HepG2 (cell line): Measurements from ENCODE around the gene VPS37B. TPM values are rescaled to one million over a fixed set of nuclear protein-coding genes. Genes with fewer than 3 reads are reported as not detected.

Experiments
- ASH2L ChIP-seq: fragments of 300-600, 200-600 bp; sonication (generic); IDR thresholded peaks from 2 replicates; pipeline ENCODE4 v1.7.0; 2017; ENCODE audit warnings: low read depth, mild to moderate bottlenecking, moderate library complexity, mixed read lengths, low read length; ENCODE audit not compliant: insufficient read length
- FOXO1 ChIP-seq: sonication (generic); formaldehyde crosslinking; IDR thresholded peaks from 2 replicates; pipeline ENCODE4 v1.4.0; 2020; ENCODE audit warnings: missing genetic modification reagents
- GLI4 ChIP-seq: sonication (generic); formaldehyde crosslinking; IDR thresholded peaks from 2 replicates; pipeline ENCODE4 v1.5.1; 2020; ENCODE audit warnings: missing genetic modification reagents, mild to moderate bottlenecking, moderate library complexity, borderline replicate concordance
- HNRNPLL ChIP-seq: fragments of 200-400 bp; formaldehyde crosslinking; IDR thresholded peaks from 2 replicates; pipeline ENCODE4 v1.6.1; 2017; ENCODE audit warnings: mild to moderate bottlenecking, low read depth, low read length; ENCODE audit not compliant: poor library complexity, severe bottlenecking
- KDM5B ChIP-seq: sonication (generic); formaldehyde crosslinking; IDR thresholded peaks from 2 replicates; pipeline ENCODE4 v1.4.0; 2020; ENCODE audit warnings: missing genetic modification reagents, mild to moderate bottlenecking, borderline replicate concordance
- KLF16 ChIP-seq, 2 experiments: sonication (generic) in 1 of 2; formaldehyde crosslinking in 1 of 2; IDR thresholded peaks; 2 replicates each; pipeline versions ENCODE4 v1.6.1 to v1.8.0; 2016 to 2023; ENCODE audit warnings: missing genetic modification reagents in 2 of 2, missing compliant biosample characterization in 1 of 2
- KMT2A ChIP-seq: sonication (generic); formaldehyde crosslinking; IDR thresholded peaks from 2 replicates; pipeline ENCODE4 v1.4.0; 2020; ENCODE audit warnings: missing genetic modification reagents
- NCOA1 ChIP-seq: sonication (generic); formaldehyde crosslinking; IDR thresholded peaks from 2 replicates; pipeline ENCODE4 v1.9.0; 2021; ENCODE audit warnings: missing genetic modification reagents
- PHF5A ChIP-seq: IDR thresholded peaks from one replicate; pipeline ENCODE4 v1.6.1; 2018; ENCODE audit warnings: low read depth, missing genetic modification reagents; ENCODE audit not compliant: unreplicated experiment
- RAD21 ChIP-seq: fragments of 450-650 bp; formaldehyde crosslinking; IDR thresholded peaks from 2 replicates; pipeline ENCODE4 v1.5.0; 2020; ENCODE audit warnings: mild to moderate bottlenecking
- RELA ChIP-seq: sonication (generic); formaldehyde crosslinking; IDR thresholded peaks from 2 replicates; pipeline ENCODE4 v1.4.0; 2020; ENCODE audit warnings: missing genetic modification reagents
- RFXAP ChIP-seq: sonication (generic); formaldehyde crosslinking; IDR thresholded peaks from 2 replicates; pipeline ENCODE4 v1.4.0; 2020; ENCODE audit warnings: missing genetic modification reagents, borderline replicate concordance
- SNRNP70 ChIP-seq: fragments of 200-400 bp; formaldehyde crosslinking; IDR thresholded peaks from 2 replicates; pipeline ENCODE4 v1.6.1; 2017; ENCODE audit warnings: mild to moderate bottlenecking, low read depth, low read length, moderate library complexity
- SYNCRIP ChIP-seq: fragments of 200-400 bp; formaldehyde crosslinking; IDR thresholded peaks from 2 replicates; pipeline ENCODE4 v1.6.1; 2018; ENCODE audit warnings: mild to moderate bottlenecking, low read depth, low read length; ENCODE audit not compliant: insufficient read depth
- ZNF326 ChIP-seq: sonication (generic); formaldehyde crosslinking; IDR thresholded peaks from 2 replicates; pipeline ENCODE4 v1.4.0; 2020; ENCODE audit warnings: missing genetic modification reagents, borderline replicate concordance
- ZNF350 ChIP-seq: sonication (generic); formaldehyde crosslinking; IDR thresholded peaks from 2 replicates; pipeline ENCODE4 v1.4.0; 2020; ENCODE audit warnings: mild to moderate bottlenecking, low read depth, missing genetic modification reagents, borderline replicate concordance
- ZNF383 ChIP-seq: sonication (generic); formaldehyde crosslinking; IDR thresholded peaks from 2 replicates; pipeline ENCODE4 v1.4.0; 2020; ENCODE audit warnings: missing genetic modification reagents, mild to moderate bottlenecking, borderline replicate concordance
- ZSCAN9 ChIP-seq: IDR thresholded peaks from 2 replicates; pipeline ENCODE4 v1.6.1; 2016; ENCODE audit warnings: borderline replicate concordance
- polyA plus RNA-seq, 8 experiments: library from polyadenylated mRNA; depleted of rRNA in 3 of 8; stranded (reverse) in 7 of 8; unstranded in 1 of 8; fragments of >200 nt; fragmentation: Illumina TruSeq in 4 of 8; extraction: Trizol in 4 of 8; gene quantifications; 2 replicates each; pipeline versions ENCODE4 v1.2.1 to v1.2.3, GENCODE V29; 2011 to 2016; ENCODE audit warnings: low read depth in 4 of 8, missing spikeins in 1 of 8, mixed read lengths in 1 of 8; ENCODE audit not compliant: insufficient read depth in 1 of 8
- total RNA-seq, 5 experiments: library from RNA; depleted of rRNA; stranded (reverse); fragments of >200 nt; fragmentation: Illumina TruSeq; extraction: Trizol; gene quantifications; 2 replicates each; pipeline ENCODE4 v1.2.3, GENCODE V29; 2016; ENCODE audit warnings: low read depth in 1 of 5
- TF ChIP-seq, protein P1 (sequence below): sonication (generic); formaldehyde crosslinking; conservative IDR thresholded peaks from 2 replicates; pipeline ENCODE4 v1.4.0; 2020; ENCODE audit warnings: missing genetic modification reagents
- TF ChIP-seq, protein P2 (sequence below): sonication (generic); formaldehyde crosslinking; IDR thresholded peaks from 2 replicates; pipeline ENCODE4 v1.4.0; 2020; ENCODE audit warnings: missing genetic modification reagents, borderline replicate concordance
- TF ChIP-seq, protein P3 (sequence below): sonication (generic); formaldehyde crosslinking; IDR thresholded peaks from 2 replicates; pipeline ENCODE4 v1.4.0; 2020; ENCODE audit warnings: missing genetic modification reagents
- TF ChIP-seq, protein P4 (sequence below): sonication (generic); formaldehyde crosslinking; IDR thresholded peaks from 2 replicates; pipeline ENCODE4 v1.4.0; 2020; ENCODE audit warnings: low read depth, mild to moderate bottlenecking, missing genetic modification reagents

Gene VPS37B
- total and polyA plus RNA-seq, 2 of the 13 experiments (the other 11 are each of a cell fraction or from before 2014, with no cell fraction given): 4.6 to 5.3 TPM

DNA sequence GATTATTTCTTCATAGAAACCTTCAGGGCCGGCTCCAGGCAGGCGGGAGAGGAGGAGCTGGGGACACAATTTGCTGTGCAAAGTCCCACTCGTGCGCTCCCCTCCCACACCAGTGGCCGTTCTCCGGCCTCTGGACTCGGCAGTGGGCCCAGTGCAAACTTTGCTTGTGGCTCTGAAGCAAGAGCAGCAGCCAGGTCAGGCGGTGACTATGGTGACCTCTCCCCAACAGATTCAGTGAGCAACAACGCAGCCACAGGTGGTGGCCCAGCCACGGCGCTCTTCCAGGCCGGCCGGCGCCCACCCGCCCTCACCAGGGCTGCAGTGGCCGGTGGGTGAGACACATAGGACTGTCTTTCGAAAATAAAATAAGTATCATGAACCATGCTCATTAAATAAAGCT lies 29.5 kb downstream of the VPS37B start (continued):
- TF ChIP-seq, protein P1, sequence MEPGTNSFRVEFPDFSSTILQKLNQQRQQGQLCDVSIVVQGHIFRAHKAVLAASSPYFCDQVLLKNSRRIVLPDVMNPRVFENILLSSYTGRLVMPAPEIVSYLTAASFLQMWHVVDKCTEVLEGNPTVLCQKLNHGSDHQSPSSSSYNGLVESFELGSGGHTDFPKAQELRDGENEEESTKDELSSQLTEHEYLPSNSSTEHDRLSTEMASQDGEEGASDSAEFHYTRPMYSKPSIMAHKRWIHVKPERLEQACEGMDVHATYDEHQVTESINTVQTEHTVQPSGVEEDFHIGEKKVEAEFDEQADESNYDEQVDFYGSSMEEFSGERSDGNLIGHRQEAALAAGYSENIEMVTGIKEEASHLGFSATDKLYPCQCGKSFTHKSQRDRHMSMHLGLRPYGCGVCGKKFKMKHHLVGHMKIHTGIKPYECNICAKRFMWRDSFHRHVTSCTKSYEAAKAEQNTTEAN (CRISPR knock-in tag): no peak
- TF ChIP-seq RAD21 (no peak), SNRNP70 (no peak), GLI4 (CRISPR knock-in tag) (no peak), ZSCAN9 (CRISPR knock-in tag) (no peak), NCOA1 (CRISPR knock-in tag) (no peak), KDM5B (CRISPR knock-in tag) (no peak), PHF5A (CRISPR knock-in tag) (no peak), RELA (CRISPR knock-in tag) (no peak), KLF16 (CRISPR knock-in tag; IDR thresholded peaks at IDR 0.05) (no peak), ZNF350 (no peak), HNRNPLL (peak; percentile 30), ZNF383 (CRISPR knock-in tag) (peak; percentile 53; the same call in 1 of the 2 replicates), FOXO1 (CRISPR knock-in tag) (peak; percentile 48; the same call in 1 of the 2 replicates), SYNCRIP (no peak), RFXAP (CRISPR knock-in tag) (no peak), ZNF326 (no peak), KMT2A (CRISPR knock-in tag) (no peak), ASH2L (no peak)
- TF ChIP-seq, protein P2, sequence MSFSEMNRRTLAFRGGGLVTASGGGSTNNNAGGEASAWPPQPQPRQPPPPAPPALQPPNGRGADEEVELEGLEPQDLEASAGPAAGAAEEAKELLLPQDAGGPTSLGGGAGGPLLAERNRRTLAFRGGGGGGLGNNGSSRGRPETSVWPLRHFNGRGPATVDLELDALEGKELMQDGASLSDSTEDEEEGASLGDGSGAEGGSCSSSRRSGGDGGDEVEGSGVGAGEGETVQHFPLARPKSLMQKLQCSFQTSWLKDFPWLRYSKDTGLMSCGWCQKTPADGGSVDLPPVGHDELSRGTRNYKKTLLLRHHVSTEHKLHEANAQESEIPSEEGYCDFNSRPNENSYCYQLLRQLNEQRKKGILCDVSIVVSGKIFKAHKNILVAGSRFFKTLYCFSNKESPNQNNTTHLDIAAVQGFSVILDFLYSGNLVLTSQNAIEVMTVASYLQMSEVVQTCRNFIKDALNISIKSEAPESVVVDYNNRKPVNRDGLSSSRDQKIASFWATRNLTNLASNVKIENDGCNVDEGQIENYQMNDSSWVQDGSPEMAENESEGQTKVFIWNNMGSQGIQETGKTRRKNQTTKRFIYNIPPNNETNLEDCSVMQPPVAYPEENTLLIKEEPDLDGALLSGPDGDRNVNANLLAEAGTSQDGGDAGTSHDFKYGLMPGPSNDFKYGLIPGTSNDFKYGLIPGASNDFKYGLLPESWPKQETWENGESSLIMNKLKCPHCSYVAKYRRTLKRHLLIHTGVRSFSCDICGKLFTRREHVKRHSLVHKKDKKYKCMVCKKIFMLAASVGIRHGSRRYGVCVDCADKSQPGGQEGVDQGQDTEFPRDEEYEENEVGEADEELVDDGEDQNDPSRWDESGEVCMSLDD (CRISPR knock-in tag): no peak
- TF ChIP-seq, protein P3, sequence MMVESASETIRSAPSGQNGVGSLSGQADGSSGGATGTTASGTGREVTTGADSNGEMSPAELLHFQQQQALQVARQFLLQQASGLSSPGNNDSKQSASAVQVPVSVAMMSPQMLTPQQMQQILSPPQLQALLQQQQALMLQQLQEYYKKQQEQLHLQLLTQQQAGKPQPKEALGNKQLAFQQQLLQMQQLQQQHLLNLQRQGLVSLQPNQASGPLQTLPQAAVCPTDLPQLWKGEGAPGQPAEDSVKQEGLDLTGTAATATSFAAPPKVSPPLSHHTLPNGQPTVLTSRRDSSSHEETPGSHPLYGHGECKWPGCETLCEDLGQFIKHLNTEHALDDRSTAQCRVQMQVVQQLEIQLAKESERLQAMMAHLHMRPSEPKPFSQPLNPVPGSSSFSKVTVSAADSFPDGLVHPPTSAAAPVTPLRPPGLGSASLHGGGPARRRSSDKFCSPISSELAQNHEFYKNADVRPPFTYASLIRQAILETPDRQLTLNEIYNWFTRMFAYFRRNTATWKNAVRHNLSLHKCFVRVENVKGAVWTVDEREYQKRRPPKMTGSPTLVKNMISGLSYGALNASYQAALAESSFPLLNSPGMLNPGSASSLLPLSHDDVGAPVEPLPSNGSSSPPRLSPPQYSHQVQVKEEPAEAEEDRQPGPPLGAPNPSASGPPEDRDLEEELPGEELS (CRISPR knock-in tag): no peak
- TF ChIP-seq, protein P4, sequence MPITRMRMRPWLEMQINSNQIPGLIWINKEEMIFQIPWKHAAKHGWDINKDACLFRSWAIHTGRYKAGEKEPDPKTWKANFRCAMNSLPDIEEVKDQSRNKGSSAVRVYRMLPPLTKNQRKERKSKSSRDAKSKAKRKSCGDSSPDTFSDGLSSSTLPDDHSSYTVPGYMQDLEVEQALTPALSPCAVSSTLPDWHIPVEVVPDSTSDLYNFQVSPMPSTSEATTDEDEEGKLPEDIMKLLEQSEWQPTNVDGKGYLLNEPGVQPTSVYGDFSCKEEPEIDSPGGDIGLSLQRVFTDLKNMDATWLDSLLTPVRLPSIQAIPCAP (CRISPR knock-in tag): no peak
